ENCODE measurements around the gene GNLY. TPM values are rescaled to one million over a fixed set of nuclear protein-coding genes. Genes with fewer than 3 reads are reported as not detected.

Gene GNLY
- total RNA-seq, result not detected in 2 replicates

DNA sequence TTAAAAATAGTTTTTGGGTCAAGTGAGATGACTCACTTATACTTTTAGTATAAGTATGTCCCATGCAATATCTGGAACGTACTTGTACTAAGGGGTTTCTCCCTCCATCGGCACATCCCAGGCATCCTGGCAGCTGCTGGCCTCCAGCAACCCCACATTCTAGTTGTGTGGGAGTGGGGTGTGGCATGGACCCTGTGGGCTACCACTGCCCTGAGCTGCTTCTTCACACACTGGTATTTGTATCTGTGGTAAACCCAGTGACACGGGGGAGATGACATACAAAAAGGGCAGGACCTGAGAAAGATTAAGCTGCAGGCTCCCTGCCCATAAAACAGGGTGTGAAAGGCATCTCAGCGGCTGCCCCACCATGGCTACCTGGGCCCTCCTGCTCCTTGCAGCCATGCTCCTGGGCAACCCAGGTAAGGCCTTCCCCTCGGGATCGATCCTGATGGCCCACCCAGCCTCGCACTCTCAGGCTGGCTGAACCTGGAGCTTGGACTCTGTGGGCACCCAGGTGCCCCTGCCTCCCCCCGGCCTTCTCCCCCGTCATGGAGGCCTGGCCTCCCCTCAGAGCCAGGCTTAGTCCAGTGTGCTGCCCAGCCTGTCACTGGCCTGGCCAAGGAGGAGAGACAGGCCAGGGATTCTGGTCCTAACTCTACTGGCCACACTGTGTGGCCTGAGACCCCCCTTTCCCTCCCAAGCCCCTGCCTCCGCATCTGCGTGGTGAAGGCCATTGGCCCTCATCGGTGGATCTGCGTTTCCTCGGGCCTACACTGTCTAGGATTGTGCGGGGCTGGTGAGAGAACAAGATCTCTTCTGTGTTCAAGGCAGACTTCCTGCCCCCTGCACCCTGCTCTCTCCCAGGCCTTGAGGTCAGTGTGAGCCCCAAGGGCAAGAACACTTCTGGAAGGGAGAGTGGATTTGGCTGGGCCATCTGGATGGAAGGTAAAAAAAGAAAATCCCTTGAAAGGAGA lies at the start of gene GNLY:
Gene GNLY (plus strand): TSS at position 307 of the 974 bp plus-strand sequence. CDS start 61 bp downstream, at position 368.

GRCh38 chr2:85668009-85668856 lies 25.9 kb upstream of the GNLY start, which contains the start of gene SFTPB:
Gene SFTPB (minus strand): TSS chr2:85668199. CDS start chr2:85668183, 16 bp downstream.

Other genes with a start within 250 kb of the GNLY start
- 111 and 170 TPM in 2 replicates for gene MAT2A, start 155.2 kb upstream of the GNLY start, total RNA-seq
- 75.5 and 87.9 TPM in 2 replicates for gene GGCX, start 132.9 kb upstream of the GNLY start, total RNA-seq
- 0.23 and 0.59 TPM in 2 replicates for gene VAMP8, start 116.8 kb upstream of the GNLY start, total RNA-seq
- gene VAMP5, start 109.9 kb upstream of the GNLY start, total RNA-seq, result 6.2 and 16.6 TPM in 2 replicates
- gene RNF181, start 98.6 kb upstream of the GNLY start, total RNA-seq, result 115 and 212 TPM in 2 replicates
- gene TMEM150A, start 91.7 kb upstream of the GNLY start, total RNA-seq, result 10.1 and 11.7 TPM in 2 replicates
- gene C2orf68, start 82.3 kb upstream of the GNLY start, total RNA-seq, result 11.1 and 12.8 TPM in 2 replicates
- 27.6 and 37.9 TPM in 2 replicates for gene USP39, start 78.2 kb upstream of the GNLY start, total RNA-seq
- not detected in 2 replicates for gene SFTPB, start 26.2 kb upstream of the GNLY start, total RNA-seq
- gene ATOH8, start 59.6 kb downstream of the GNLY start, total RNA-seq, result 4.7 and 15.4 TPM in 2 replicates
- 12.8 and 14.9 TPM in 2 replicates for gene ST3GAL5, start 194.6 kb downstream of the GNLY start, total RNA-seq